Activated naive CD4-positive, alpha-beta T cell treated with anti-CD3 and anti-CD28 coated beads, Interleukin-2, amount 10 ng/mL, durations not matched to agents 7 days and 5 days (primary cell): ENCODE measurements around the gene PAX1.

Experiments used
- CTCF ChIA-PET: fragments of 350-600 bp; sonication (Branson Sonifier 250); formaldehyde crosslinking; loops from one replicate; lab custom pipeline; 2021; ENCODE audit warnings: antibody characterized with exemption; lab: Charles Lee
- DNase-seq: peaks from one replicate; pipeline ENCODE4 v3.0.0-alpha.2; 2020
- H3K27ac Mint-ChIP-seq: one replicate; pipeline ENCODE4 v1.8.0; 2021; ENCODE audit warnings: mild to moderate bottlenecking, moderate library complexity, mixed read lengths
- H3K27me3 Mint-ChIP-seq: one replicate; pipeline ENCODE4 v1.8.0; 2021; ENCODE audit warnings: mild to moderate bottlenecking, mixed read lengths
- H3K36me3 Mint-ChIP-seq: one replicate; pipeline ENCODE4 v1.8.0; 2021; ENCODE audit warnings: mixed read lengths
- H3K4me1 Mint-ChIP-seq: one replicate; pipeline ENCODE4 v1.8.0; 2021; ENCODE audit warnings: mixed read lengths
- H3K4me3 Mint-ChIP-seq: one replicate; pipeline ENCODE4 v1.8.0; 2021; ENCODE audit warnings: mild to moderate bottlenecking, moderate library complexity, mixed read lengths
- H3K9me3 Mint-ChIP-seq: one replicate; pipeline ENCODE4 v1.8.0; 2021; ENCODE audit warnings: mixed read lengths

Gene PAX1

GRCh38 chr20:21708738-21709534 is 3.5 kb downstream of the PAX1 start:
- no peaks in the 10 kb centered on the region for H3K9me3 Mint-ChIP-seq
- H3K27me3 Mint-ChIP-seq = peaks cover 83% of the 10 kb centered on the region
- CTCF ChIA-PET = no interaction called here
- no peak for DNase-seq
- H3K4me1 Mint-ChIP-seq = no peaks in the 10 kb centered on the region
- no peak overlapping the region for H3K27ac Mint-ChIP-seq
- H3K4me3 Mint-ChIP-seq = no peak overlapping the region
- H3K36me3 Mint-ChIP-seq = no peaks in the 10 kb centered on the region

DNA sequence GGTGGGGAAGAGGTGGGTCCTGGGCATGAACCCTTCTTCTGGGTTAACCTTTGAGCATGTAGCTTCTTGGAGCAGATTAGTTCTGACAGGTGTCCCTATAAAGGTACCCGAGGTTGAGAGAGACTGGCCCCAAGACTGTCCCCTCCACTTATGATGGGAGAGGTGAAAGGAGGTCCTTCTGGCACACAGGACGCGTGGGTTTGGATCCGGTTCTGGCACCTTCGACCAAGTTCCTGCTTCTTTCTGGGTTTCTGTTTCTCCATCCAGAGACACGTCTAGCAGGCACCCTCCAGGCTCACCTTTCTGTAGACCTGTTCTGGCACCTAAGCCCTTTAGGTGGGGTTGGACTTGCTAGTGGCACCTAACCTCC is 4.1 kb downstream of the PAX1 start:
- H3K27ac Mint-ChIP-seq = no peak overlapping the region
- no peak for DNase-seq
- no peaks in the 10 kb centered on the region for H3K36me3 Mint-ChIP-seq
- no peak overlapping the region for H3K4me3 Mint-ChIP-seq
- peaks cover 83% of the 10 kb centered on the region for H3K27me3 Mint-ChIP-seq
- CTCF ChIA-PET = no interaction called here
- H3K9me3 Mint-ChIP-seq = no peaks in the 10 kb centered on the region
- no peaks in the 10 kb centered on the region for H3K4me1 Mint-ChIP-seq

DNA sequence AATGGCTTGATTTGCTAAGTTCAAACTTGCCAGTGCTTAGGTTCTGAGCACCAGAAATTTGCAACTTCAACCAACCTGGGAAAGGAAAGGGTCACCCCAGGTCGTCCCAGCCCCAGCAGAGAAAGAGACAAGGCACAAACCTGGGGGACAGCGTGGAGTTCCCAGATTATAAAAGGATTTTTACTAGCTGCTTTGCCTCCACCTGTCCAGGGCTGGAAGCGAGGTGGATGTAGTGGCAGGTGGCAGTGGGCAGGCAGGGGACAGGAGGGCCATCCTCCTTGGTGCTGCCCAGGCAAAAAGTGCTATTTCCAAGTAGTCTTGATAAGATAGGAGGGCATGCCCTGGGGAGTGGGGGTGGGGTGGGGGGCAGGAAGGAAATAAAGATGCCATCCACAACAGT is 4.9 kb downstream of the PAX1 start:
- CTCF ChIA-PET = interaction anchor here (0.6 kb wide), 1 partner anchor 9 kb away, joined by 3 read pairs; no protein-coding TSS in a partner anchor
- Mint-ChIP-seq H3K36me3 (no peaks in the 10 kb centered on the region), H3K27me3 (peaks cover 83% of the 10 kb centered on the region), H3K4me1 (no peaks in the 10 kb centered on the region), H3K9me3 (no peaks in the 10 kb centered on the region), H3K4me3 (no peak overlapping the region), H3K27ac (no peak overlapping the region)
- no peak for DNase-seq

GRCh38 chr20:21710863-21711431 is 5.5 kb downstream of the PAX1 start:
- peaks cover 83% of the 10 kb centered on the region for H3K27me3 Mint-ChIP-seq
- no peaks in the 10 kb centered on the region for H3K4me1 Mint-ChIP-seq
- CTCF ChIA-PET = interaction anchor here (0.6 to 0.9 kb wide), 2 partner anchors 8 kb away, joined by 3 read pairs; no protein-coding TSS in a partner anchor
- no peak overlapping the region for H3K27ac Mint-ChIP-seq
- H3K36me3 Mint-ChIP-seq = no peaks in the 10 kb centered on the region
- no peak overlapping the region for H3K4me3 Mint-ChIP-seq
- no peak for DNase-seq
- H3K9me3 Mint-ChIP-seq = no peaks in the 10 kb centered on the region

DNA sequence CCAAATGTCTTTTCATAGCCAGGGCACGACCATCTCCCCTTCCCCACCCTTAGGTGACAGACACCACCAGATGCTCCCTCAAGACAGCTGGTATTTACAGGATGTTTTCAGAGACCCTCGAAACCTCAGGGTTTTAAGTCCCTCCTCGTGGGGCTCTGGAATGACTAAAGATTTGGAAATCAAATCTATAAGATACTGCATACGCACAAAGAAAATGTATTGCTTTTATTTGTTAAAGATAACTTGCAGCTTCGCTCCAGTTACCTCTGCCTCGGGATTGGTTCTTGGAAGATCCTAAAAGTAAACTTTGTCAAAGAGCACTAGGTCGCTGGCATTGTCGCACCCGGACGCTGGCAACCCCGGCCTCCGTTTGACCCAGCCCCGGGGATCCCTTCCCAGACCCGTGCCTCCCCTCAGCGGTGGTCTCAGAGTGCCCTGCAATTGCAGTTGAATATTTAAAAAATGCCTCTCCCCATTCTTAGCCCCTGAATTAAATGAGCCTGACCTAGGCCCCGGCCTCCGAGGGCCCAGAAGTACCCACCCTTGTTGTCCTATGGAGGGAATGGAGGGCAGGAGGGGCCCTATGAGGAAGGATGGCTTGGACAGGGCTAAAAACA is 7.1 kb downstream of the PAX1 start:
- H3K9me3 Mint-ChIP-seq = no peaks in the 10 kb centered on the region

DNA sequence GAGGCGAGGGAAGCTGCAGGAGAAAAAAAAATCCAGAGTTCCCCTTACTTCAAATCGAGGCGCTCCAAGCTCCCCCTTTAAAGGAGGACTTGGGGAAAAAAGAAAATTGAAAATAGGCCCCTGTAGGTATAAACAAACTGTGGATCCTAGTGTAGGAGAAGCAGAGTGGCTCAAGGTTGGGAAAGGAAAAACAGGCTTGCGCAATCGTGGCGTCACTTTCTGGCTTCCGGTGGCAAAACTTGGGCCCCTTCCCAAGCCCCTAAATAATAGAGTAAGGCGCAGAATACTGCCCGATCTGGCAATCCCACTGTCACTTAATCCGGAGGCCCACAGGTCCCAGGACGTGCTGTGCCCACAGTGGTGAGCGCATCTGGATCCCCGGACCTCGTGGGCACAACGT is 8.0 kb downstream of the PAX1 start:
- H3K27me3 Mint-ChIP-seq = peaks cover 77% of the 10 kb centered on the region
- H3K36me3 Mint-ChIP-seq = no peaks in the 10 kb centered on the region
- CTCF ChIA-PET = no interaction called here

More for the DNA sequence above, 7.1 kb downstream of the PAX1 start:
- no peak overlapping the region for H3K4me3 Mint-ChIP-seq
- no peak overlapping the region for H3K27ac Mint-ChIP-seq
- CTCF ChIA-PET = no interaction called here
- no peak for DNase-seq
- no peaks in the 10 kb centered on the region for H3K36me3 Mint-ChIP-seq
- no peaks in the 10 kb centered on the region for H3K4me1 Mint-ChIP-seq
- peaks cover 81% of the 10 kb centered on the region for H3K27me3 Mint-ChIP-seq

GRCh38 chr20:21713901-21714296 is 8.4 kb downstream of the PAX1 start:
- DNase-seq = no peak
- Mint-ChIP-seq H3K4me1 (no peaks in the 10 kb centered on the region), H3K4me3 (no peak overlapping the region), H3K27ac (no peak overlapping the region), H3K36me3 (no peaks in the 10 kb centered on the region), H3K9me3 (no peaks in the 10 kb centered on the region), H3K27me3 (peaks cover 72% of the 10 kb centered on the region)
- CTCF ChIA-PET = no interaction called here

More for the DNA sequence above, 8.0 kb downstream of the PAX1 start:
- Mint-ChIP-seq H3K9me3 (no peaks in the 10 kb centered on the region), H3K4me3 (no peak overlapping the region), H3K27ac (no peak overlapping the region), H3K4me1 (no peaks in the 10 kb centered on the region)
- DNase-seq = no peak

DNA sequence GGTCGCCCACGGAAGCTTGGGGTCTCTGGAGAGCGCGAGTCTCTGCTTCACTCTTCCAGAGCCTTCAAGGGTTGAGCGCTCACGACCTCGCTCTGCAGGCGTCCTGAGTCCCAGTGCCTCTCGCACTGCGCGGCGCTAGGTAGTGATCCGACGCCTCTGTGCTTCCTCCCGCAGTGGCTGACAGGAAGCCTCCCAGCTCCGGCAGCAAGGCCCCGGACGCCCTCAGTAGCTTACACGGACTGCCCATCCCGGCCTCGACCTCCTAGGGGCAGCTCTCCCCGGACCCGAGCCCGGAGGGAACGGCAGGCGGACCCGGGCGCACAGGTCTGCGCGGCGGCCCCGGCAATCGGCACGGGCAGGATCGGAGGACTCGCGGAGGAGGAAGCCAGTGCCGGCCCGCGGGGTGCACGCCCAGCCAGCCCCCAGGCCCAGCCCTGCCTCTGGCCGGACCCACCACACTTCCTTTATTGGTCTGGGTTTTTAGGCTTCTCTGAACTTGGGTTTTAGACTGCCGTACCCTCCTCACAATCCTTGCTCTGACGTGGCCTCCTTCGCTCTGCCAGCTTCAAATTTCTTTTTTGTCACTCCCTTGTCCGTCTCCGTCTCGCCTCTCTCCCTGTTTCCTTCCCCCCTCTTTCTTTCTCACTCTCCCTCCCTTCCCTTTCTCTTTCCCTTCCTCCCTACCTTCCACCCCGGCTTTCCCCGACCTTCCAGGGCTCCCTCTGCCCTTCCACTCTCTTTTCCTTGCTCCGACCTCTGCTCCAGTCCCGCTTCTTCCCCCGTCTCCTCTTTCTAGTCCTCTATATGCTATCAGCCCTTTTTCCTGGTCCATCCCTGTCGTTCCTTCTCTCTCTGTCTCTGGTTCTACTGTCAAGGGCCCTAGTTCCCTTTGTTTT is 9.1 kb downstream of the PAX1 start:
- no peaks in the 10 kb centered on the region for H3K36me3 Mint-ChIP-seq
- CTCF ChIA-PET = no interaction called here
- H3K4me3 Mint-ChIP-seq = no peak overlapping the region
- no peaks in the 10 kb centered on the region for H3K4me1 Mint-ChIP-seq
- no peak overlapping the region for H3K27ac Mint-ChIP-seq
- H3K9me3 Mint-ChIP-seq = no peaks in the 10 kb centered on the region
- H3K27me3 Mint-ChIP-seq = peaks cover 66% of the 10 kb centered on the region
- DNase-seq = no peak

DNA sequence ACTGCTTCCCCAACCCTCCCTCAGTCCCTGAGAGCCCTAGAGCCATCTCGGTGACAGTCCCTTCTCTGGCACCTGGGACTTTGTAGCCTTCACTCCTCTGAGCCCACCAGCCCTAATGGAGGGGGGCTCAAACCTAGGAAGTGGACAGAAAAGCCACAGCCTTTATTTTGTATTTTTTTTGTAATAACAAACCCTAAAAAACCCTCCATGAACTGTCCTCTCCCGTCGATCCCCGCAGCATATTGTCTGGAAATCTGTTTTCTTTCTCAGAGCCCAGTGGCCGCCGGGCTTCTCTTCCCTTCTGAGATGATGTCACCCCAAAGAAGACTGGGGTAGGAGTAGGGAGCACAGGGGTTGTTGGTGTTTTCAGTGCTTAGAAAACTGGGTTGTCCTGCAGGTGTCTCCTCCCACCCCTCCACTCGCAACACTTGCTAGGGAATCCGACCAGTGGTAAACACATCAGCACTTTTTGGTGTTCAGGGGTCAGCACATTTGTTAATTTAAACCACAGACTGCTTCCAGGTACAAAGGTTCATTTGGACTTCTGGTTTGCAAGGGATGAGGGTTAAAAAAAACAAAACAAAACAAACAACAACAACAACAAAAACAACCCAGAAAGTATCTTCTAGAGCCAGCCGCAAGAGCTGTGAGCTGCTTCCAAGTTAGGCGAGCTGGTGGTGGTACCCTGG is 9.9 kb downstream of the PAX1 start:
- Mint-ChIP-seq H3K27me3 (peaks cover 58% of the 10 kb centered on the region), H3K36me3 (no peaks in the 10 kb centered on the region), H3K9me3 (no peaks in the 10 kb centered on the region), H3K27ac (no peak overlapping the region), H3K4me1 (no peaks in the 10 kb centered on the region), H3K4me3 (no peak overlapping the region)
- CTCF ChIA-PET = no interaction called here
- DNase-seq = no peak

DNA sequence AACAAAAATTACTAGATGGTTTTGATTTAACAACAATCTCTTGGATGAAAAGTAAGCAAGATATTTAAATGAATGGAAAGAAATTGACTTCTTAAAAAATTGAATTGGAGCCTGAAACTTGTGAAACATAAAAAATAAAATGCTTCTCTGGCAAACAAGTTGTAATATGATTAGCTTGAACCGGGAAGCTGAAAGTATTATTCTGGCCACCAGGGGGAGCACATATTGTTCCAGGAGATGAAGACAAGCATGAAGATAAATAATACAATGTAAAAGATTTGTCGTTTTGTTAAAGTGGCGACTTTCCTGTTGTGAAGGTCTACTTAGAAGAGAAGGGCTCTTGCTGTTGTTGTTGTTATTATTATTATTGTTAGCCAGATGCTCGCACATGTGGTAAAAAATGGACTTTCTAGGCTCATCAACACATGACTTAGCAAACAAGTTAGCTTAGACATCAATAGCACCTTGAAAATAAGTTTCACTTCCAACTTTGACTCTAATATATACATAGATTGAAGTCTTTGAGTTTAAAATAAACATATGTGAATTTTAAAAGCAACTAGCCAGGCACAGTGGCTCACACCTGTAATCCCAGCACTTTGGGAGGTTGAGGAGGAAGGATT is 14.2 kb downstream of the PAX1 start:
- CTCF ChIA-PET = interaction anchor here (0.6 to 1.7 kb wide), 10 partner anchors 9 to 485 kb away, joined by 3 to 5 read pairs (median 4); no protein-coding TSS in a partner anchor
- Mint-ChIP-seq H3K27me3 (peaks cover 31% of the 10 kb centered on the region), H3K27ac (no peak overlapping the region), H3K9me3 (no peaks in the 10 kb centered on the region), H3K4me1 (no peaks in the 10 kb centered on the region), H3K4me3 (no peak overlapping the region), H3K36me3 (no peaks in the 10 kb centered on the region)
- peak; percentile 53 for DNase-seq

DNA sequence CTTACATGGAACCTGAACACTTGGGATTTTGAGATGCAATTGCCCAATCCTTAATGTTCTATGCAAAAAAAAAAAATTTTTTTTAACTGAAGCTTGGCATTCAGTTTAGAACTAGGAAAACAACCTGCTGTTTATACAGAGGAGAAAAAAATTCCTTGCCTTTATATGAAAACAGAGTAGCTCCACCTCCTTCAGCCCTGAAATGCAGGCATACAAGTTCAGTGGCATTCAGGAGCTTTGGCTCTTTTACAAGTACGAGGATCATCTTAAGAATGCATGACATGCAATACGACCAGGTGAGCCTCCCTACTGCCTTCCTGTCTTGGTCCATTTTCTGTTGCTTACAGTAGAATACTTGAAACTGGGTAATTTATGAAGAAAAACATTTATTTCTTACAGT is 20.4 kb downstream of the PAX1 start:
- no peak for DNase-seq
- CTCF ChIA-PET = no interaction called here
- Mint-ChIP-seq H3K4me1 (no peaks in the 10 kb centered on the region), H3K9me3 (no peaks in the 10 kb centered on the region), H3K27ac (no peak overlapping the region), H3K4me3 (no peak overlapping the region), H3K36me3 (no peaks in the 10 kb centered on the region), H3K27me3 (no peaks in the 10 kb centered on the region)

DNA sequence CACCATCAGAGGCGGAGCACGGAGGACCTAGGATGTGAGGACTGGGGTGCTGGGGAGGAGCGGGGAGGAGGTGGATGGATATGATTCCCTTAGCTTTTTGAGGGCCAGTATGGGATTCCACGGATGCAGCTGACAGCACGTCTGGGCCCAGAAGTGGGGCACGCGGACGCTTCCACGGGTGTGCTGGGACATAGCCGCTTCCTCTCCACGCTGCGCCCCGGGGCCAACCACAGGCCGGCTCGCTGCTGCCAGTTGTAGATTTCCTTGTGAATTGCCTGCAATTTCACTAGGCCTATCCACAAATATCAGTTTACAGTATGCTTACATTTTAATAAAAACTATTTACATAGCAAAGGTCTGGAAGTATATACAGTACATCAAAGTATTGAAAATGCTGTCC is 23.9 kb downstream of the PAX1 start:
- CTCF ChIA-PET = no interaction called here
- no peak overlapping the region for H3K27ac Mint-ChIP-seq
- DNase-seq = no peak
- no peaks in the 10 kb centered on the region for H3K27me3 Mint-ChIP-seq
- no peaks in the 10 kb centered on the region for H3K4me1 Mint-ChIP-seq
- H3K36me3 Mint-ChIP-seq = no peaks in the 10 kb centered on the region
- H3K9me3 Mint-ChIP-seq = no peaks in the 10 kb centered on the region
- no peak overlapping the region for H3K4me3 Mint-ChIP-seq

GRCh38 chr20:21739161-21739560 is 33.7 kb downstream of the PAX1 start:
- CTCF ChIA-PET = interaction anchor here (1.3 kb wide), 1 partner anchor 19 kb away, joined by 5 read pairs; no protein-coding TSS in a partner anchor
- Mint-ChIP-seq H3K27me3 (no peaks in the 10 kb centered on the region), H3K4me3 (no peak overlapping the region), H3K36me3 (no peaks in the 10 kb centered on the region), H3K9me3 (peaks cover 9% of the 10 kb centered on the region), H3K27ac (no peak overlapping the region), H3K4me1 (no peaks in the 10 kb centered on the region)
- DNase-seq = no peak
